Kidney tubule cell (primary cell): ENCODE measurements around the gene RASAL2.

ENCODE experiments used
- DNase-seq: peaks from one replicate; pipeline ENCODE4 v3.0.0-alpha.2; 2018; ENCODE audit warnings: low spot score

Gene RASAL2

DNA sequence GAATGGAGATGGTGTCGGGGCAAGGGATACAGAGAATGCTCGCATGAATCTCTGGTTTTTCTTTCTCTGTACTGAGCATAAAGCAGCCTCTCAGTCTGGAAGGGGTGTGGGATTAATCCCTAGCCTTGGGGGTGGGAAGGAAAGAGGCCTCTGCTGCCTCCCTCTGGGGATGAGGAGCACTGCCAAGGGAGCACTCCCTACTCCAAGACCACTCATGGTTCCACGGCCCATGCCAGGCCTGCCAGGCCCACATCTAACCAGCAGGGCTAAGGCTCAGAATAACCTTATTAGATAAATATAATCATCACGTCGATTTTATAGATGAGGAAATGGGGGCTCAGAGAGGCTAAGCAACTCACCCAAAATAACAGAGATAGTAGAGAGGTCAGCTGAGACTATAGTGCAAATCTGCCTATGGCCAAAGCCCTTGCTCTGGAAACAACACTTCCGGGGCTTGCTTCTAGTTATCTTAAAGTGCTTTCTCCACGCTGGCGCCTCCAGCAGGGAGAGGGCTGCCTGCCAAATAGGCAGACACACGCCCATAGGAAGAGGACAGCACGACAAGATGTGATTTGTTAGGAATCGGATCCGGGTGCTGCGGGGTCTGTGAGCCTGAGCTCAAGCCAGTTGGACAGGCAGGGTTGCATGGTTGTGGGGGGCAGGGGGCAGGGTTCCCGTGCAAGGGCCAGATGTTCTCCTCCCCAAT lies 419.5 kb downstream of the RASAL2 start:
- no peak for DNase-seq

DNA sequence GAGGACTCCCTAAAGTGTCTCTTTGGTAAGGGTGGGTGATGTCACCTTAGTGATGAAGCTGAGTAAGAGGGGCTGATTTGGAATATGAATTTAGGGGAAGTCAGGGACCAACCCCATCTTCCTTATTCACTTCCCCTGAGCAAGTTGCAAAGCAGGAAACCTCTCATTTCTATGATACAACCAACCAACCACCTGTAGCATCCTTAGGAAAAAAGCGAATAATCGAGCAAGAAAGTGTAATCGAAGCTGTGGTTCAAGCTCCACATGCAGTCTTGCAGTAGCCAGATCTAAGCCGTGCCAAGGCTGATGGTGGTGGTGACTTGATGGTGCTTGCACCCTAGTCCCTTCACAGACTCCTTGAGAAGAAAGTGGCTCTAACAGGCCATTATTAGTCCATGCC lies 422.2 kb downstream of the RASAL2 start:
- no peak for DNase-seq

DNA sequence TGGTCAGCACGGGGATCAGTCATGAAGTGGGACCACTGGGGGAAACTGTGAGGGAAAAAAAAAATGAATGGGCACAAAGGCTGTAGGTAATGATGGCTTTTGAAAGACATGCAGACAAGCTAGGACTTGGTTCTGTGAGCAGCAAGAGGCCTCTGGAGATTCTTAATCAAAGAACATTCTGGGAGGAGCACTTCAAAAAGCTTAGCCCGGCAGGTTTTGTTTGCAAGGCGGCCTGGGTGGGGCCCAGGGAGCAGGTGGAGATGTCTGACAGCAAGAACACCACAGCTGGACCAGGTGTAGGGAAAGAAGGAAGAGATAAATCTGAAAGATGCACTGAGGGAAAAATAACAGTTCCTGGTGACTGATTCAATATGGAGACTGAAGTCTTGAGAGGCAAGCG lies 425.0 kb downstream of the RASAL2 start:
- DNase-seq, result no peak

GRCh38 chr1:178520803-178521202 lies 426.9 kb downstream of the RASAL2 start:
- no peak for DNase-seq

DNA sequence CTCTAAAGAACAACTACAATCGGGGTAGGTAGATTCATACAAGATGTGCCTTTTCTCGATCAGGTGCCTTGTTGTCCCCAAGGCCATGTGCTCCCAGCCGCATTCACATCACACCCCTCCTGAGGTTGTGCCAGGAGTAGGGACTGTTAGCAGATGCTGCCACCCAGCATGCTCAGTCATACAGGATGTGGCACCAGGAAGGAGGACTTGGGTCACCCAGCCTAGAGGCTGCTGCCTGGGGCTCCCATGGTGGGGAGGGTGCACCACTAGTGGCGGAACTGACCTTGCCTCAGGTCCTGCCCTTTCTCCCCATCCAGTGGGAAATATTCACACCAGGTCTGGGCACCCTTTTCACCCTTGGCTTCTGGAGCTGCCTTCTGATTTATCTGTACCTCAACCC lies 427.3 kb downstream of the RASAL2 start:
- no peak for DNase-seq

DNA sequence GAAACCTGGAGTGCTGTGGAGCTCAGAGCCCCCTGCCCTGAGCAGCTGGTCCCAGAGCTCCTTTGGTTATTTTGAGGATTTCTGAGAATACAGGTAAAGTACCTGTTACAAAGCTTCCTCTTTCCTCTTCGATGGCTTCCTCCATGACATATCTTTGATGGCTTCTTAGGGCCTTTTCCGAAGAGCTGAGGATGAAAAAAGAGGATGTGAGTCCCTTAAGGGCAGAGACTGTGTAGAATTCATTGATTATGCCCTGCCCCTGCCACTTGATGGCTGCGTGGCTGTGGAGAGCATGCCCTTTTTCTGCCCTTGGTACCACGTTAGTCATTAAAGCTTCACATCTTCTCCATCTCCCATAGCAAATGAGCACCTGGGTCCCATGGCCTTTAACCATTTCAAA lies 433.2 kb downstream of the RASAL2 start:
- no peak for DNase-seq

- DNase-seq, result no peak
Measured at GRCh38 chr1:178528228-178528952, 434.5 kb downstream of the RASAL2 start.

GRCh38 chr1:178528953-178529335 lies 435.0 kb downstream of the RASAL2 start:
- no peak for DNase-seq

DNA sequence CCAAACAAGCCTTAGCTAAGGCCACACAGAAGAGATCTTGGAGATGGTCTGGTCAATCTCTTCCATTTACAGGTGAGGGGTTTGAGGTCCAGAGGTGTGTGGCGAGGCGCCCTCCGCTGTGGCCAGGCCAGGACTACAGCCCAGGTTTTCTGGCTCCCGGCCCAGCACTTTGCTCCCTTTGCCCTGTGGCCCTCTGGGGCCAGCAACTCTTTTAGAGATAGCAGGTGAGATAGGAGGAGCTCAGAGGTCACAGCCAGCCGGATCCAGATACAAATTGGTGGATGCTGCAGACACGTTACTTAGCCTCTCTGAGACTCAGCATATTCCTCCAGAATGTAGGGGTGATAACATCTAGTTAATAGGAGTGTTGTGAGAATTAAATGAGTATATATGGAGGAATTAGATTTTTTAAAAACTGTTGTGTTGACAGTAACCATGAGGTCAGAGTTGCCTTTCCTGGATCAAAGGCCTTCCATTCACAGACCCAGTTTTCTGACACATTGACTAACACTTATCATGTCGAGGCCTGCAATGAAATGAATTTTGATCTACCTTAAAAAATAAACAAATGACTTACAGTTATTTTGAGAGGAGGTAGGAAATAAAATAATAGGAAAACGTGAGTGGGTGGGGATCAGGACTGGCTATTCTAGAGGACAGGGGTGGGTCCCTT lies 435.6 kb downstream of the RASAL2 start:
- DNase-seq, result no peak

- peak; percentile 98 for DNase-seq
Measured at GRCh38 chr1:178530037-178530402, 436.1 kb downstream of the RASAL2 start.

DNA sequence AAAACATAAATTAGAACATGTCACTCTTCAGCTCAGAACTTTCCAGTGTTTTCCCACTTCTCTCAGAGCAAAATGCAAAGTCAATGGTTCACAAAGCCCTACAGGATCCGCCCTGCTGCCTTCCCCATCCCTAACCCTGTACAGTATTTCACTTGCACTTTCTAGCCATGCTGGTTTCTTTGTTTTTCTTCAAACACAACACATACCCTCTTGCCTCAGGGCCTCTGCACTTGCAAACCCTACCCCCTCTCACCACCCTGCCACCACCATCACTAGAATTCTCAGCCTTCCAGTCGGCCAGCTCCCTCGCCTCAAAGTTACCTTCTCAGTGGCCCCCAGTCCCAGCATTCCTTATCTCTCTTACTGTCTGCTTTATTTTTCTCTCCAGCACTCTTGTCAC lies 436.6 kb downstream of the RASAL2 start:
- DNase-seq, result no peak

DNA sequence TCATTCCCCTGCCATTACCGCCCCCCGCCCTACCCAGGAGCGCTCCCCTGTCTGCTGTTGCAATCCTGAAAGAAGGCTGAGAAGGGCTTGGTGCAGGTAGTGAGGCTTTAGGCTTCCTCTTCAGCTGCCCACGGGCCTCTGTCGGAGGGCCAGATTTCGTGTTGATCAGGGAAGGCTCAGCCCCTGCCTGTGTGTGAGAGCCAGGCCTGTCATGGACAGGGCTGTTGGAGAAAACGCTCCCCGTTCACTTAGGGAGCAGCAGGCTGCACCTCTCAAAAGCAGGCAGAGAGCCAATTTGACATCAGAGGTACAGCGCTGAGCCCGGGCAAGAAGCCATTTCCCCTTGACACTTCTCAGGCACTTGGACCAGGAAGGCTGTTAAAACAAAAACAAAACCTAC lies 438.0 kb downstream of the RASAL2 start:
- no peak for DNase-seq

DNA sequence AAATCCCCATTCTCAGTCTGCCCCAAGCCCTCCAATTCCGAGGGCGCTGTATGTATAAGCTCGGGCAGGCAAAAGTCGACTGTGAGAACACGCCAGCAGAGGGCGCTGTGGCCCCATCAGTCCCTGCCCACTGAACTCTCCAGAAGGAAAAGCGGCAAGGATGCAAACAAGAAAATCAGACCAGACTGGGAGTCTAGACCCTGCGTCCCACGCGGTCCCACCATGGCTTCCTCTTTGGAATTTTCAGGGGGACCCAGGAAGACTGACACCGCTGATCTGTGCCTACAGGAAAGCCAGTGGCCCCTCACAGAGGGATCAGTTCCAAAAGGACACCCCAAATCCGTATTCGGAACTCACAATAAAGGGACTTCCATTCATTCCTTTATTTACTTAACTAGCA lies 438.5 kb downstream of the RASAL2 start:
- peak; percentile 76 for DNase-seq

GRCh38 chr1:178533121-178533946 lies 439.4 kb downstream of the RASAL2 start:
- no peak for DNase-seq
